Endothelial cell of umbilical vein (primary cell): Measurements from ENCODE around the gene FSD2. TPM values are rescaled to one million over a fixed set of nuclear protein-coding genes. Genes with fewer than 3 reads are reported as not detected.

Source experiments
- BruUV-seq: library from RNA; stranded (reverse); fragments of 400-500 nt; replicated peaks from 2 replicates; lab custom pipeline; 2021; lab: Mats Ljungman, UMichigan
- CTCF ChIA-PET: fragments of 300-600, 350-600 bp; sonication (Branson Sonifier 250); formaldehyde crosslinking; loops from one replicate; lab custom pipeline; 2021; ENCODE audit warnings: antibody characterized with exemption, inconsistent platforms; lab: Charles Lee
- POLR2A ChIA-PET: fragments of 300-600, 350-600 bp; sonication (Branson Sonifier 250); formaldehyde crosslinking; loops from one replicate; lab custom pipeline; 2021; ENCODE audit warnings: antibody characterized with exemption, inconsistent platforms; lab: Charles Lee
- DNase-seq: peaks from one replicate; pipeline ENCODE4 v3.0.0-alpha.2; 2011; ENCODE audit warnings: low read depth, low spot score
- FAIRE-seq: peaks from 2 replicates; lab custom pipeline; 2011; peaks lifted over from hg19 to GRCh38; lab: Jason Lieb, UNC
- H2AFZ ChIP-seq: 2 replicates; pipeline ENCODE4 v1.6.0; 2012; ENCODE audit warnings: low read depth, low read length, control low read depth, inconsistent platforms
- H3K27ac ChIP-seq: 2 replicates; pipeline ENCODE4 v1.5.1; 2011; ENCODE audit warnings: low read depth, mild to moderate bottlenecking, control low read depth, low read length, moderate library complexity; ENCODE audit not compliant: insufficient read depth
- H3K27me3 ChIP-seq, 2 experiments: 2 replicates each; pipeline versions ENCODE4 v1.6.0 to v1.6.1; 2011; ENCODE audit warnings: low read length in 2 of 2, mixed read lengths in 1 of 2; ENCODE audit not compliant: control insufficient read depth in 2 of 2, insufficient read depth in 2 of 2
- H3K36me3 ChIP-seq, 2 experiments: 2 replicates in 1 of 2; 3 replicates in 1 of 2; pipeline ENCODE4 v1.5.1; 2011; ENCODE audit warnings: low read length in 2 of 2, mild to moderate bottlenecking in 1 of 2, moderate library complexity in 1 of 2; ENCODE audit not compliant: control insufficient read depth in 2 of 2, insufficient read depth in 2 of 2; ENCODE audit errors: extremely low read depth in 1 of 2
- H3K4me1 ChIP-seq: 3 replicates; pipeline ENCODE4 v1.5.1; 2011; ENCODE audit warnings: mild to moderate bottlenecking, low read length; ENCODE audit not compliant: control insufficient read depth, insufficient read depth; ENCODE audit errors: extremely low read depth
- H3K4me2 ChIP-seq: 2 replicates; pipeline ENCODE4 v1.6.1; 2011; ENCODE audit warnings: low read length, control low read depth, mixed read lengths; ENCODE audit not compliant: insufficient read depth
- H3K4me3 ChIP-seq, 3 experiments: fragments of 200-600 bp in 1 of 3; sonication (generic), shearing (Covaris generic) in 1 of 3; replicated peaks in 1 of 3; 2 replicates each; pipeline ENCODE4 v1.5.1; 2011 to 2016; ENCODE audit warnings: control low read depth in 3 of 3, low read length in 3 of 3, mild to moderate bottlenecking in 2 of 3, inconsistent platforms in 1 of 3, low read depth in 1 of 3, moderate library complexity in 1 of 3; ENCODE audit not compliant: insufficient read depth in 1 of 3
- H3K79me2 ChIP-seq: 2 replicates; pipeline ENCODE4 v1.6.0; 2012; ENCODE audit warnings: low read length, inconsistent platforms; ENCODE audit not compliant: control insufficient read depth, insufficient read depth
- H3K9ac ChIP-seq: replicated peaks from 2 replicates; pipeline ENCODE3; 2011; ENCODE audit warnings: low read length, control low read depth; ENCODE audit not compliant: insufficient read depth; ENCODE audit errors: extremely low read depth
- H3K9me1 ChIP-seq: replicated peaks from 3 replicates; pipeline ENCODE4 v1.6.0; 2011; ENCODE audit warnings: mild to moderate bottlenecking, low read length; ENCODE audit not compliant: control insufficient read depth, insufficient read depth; ENCODE audit errors: extremely low read depth
- H3K9me3 ChIP-seq: replicated peaks from 2 replicates; pipeline ENCODE4 v1.5.1; 2012; ENCODE audit warnings: low read length, inconsistent platforms; ENCODE audit not compliant: control insufficient read depth, insufficient read depth
- H4K20me1 ChIP-seq: replicated peaks from 2 replicates; pipeline ENCODE3; 2011; ENCODE audit warnings: mild to moderate bottlenecking, low read length; ENCODE audit not compliant: control insufficient read depth, insufficient read depth; ENCODE audit errors: extremely low read depth
- EZH2 ChIP-seq: IDR thresholded peaks from 2 replicates; pipeline ENCODE4 v1.6.1; 2012; ENCODE audit warnings: borderline replicate concordance, low read depth, mild to moderate bottlenecking, moderate library complexity, low read length, inconsistent platforms; ENCODE audit not compliant: severe bottlenecking
- FOS ChIP-seq: IDR thresholded peaks from 2 replicates; pipeline ENCODE4 v1.6.1; 2011; ENCODE audit warnings: mild to moderate bottlenecking, low read length, moderate library complexity, borderline replicate concordance; ENCODE audit not compliant: insufficient read depth
- GATA2 ChIP-seq: IDR thresholded peaks from 2 replicates; pipeline ENCODE4 v1.7.0; 2011; ENCODE audit warnings: low read depth, mild to moderate bottlenecking, moderate library complexity, mixed read lengths, low read length; ENCODE audit not compliant: insufficient read length, insufficient read depth
- JUN ChIP-seq: IDR thresholded peaks from 2 replicates; pipeline ENCODE4 v1.6.1; 2011; ENCODE audit warnings: borderline replicate concordance, low read depth; ENCODE audit not compliant: insufficient read length, insufficient read depth
- MYC ChIP-seq: IDR thresholded peaks from one replicate; pipeline ENCODE4 v1.6.1; 2011; ENCODE audit warnings: mild to moderate bottlenecking, low read depth, low read length
- POLR2A ChIP-seq: IDR thresholded peaks from 2 replicates; pipeline ENCODE4 v1.6.1; 2012; ENCODE audit warnings: low read depth, mild to moderate bottlenecking, control low read depth, low read length
- POLR2AphosphoS5 ChIP-seq: IDR thresholded peaks from 2 replicates; pipeline ENCODE4 v1.6.1; 2012; ENCODE audit warnings: low read depth, mild to moderate bottlenecking, control low read depth, low read length, moderate library complexity; ENCODE audit not compliant: insufficient read depth
- dilution Hi-C: fragments of 300-500 bp; cut with MboI; formaldehyde crosslinking; loops from one replicate; pipeline ENCODE4 v1.15.0; 2019; ENCODE audit warnings: low sequenced_read_pairs; ENCODE audit not compliant: extremely low pct_ligation_motif_present
- intact Hi-C: fragments of 100-400 bp; cut with micrococcal nuclease; formaldehyde crosslinking; loops from one replicate; pipeline ENCODE4 v1.10.0; 2022
- polyA plus RNA-seq, 4 experiments: library from polyadenylated mRNA; depleted of rRNA in 3 of 4; stranded (reverse) in 3 of 4; unstranded in 1 of 4; fragments of >200 nt; gene quantifications; 2 replicates each; pipeline versions ENCODE4 v1.2.1 to v1.2.3, GENCODE V29; 2011 to 2012; ENCODE audit warnings: missing spikeins in 1 of 4
- total RNA-seq: library from RNA; stranded (reverse); gene quantifications from 2 replicates; pipeline ENCODE4 v1.2.3, GENCODE V29; 2021
- TF ChIP-seq, protein P1 (sequence below): IDR thresholded peaks from 2 replicates; pipeline ENCODE4 v1.6.1; 2011; ENCODE audit not compliant: insufficient read depth, insufficient read length
- TF ChIP-seq, protein P2 (sequence below), 2 donors: IDR thresholded peaks; 1 replicate in 1 of 2; 2 replicates in 1 of 2; pipeline ENCODE4 v1.5.1; 2011; ENCODE audit warnings: low read length in 2 of 2, mild to moderate bottlenecking in 2 of 2, moderate library complexity in 2 of 2, control low read depth in 1 of 2, inconsistent platforms in 1 of 2, low read depth in 1 of 2; ENCODE audit not compliant: insufficient read depth in 1 of 2; ENCODE audit errors: extremely low read depth in 1 of 2

FSD2 gene
- total and polyA plus RNA-seq, 2 donors (not counting 3 experiments of a cell fraction or from before 2014, with no cell fraction given) = not detected

DNA sequence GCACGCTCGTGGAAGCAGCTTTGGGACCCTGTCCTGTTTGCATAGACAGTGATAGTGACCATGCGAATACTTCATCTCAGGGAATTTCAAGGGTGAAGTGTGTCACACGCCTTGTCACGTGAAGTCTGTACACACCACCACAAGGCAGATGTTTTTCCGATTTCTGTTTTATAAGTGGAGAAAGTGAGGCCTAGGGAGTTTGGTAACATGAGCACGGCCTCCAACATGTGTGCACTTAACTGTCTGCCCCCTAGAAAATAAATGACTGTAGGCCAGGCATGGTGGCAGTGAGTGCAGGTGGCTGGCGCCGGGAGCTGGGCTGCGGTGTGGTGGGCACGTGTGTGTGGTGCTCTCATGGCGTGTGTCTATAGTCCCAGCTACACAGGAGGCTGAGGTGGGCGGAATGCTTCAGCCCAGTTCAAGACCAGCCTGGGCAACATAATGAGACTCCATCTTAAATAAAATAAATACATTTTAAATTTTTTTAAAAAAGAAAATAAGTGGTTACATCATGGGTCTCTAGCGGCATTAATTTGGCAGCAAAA, 45.5 kb upstream of the FSD2 start:
- no peak for DNase-seq
- H3K4me1 ChIP-seq = no peaks in the 10 kb centered on the region
- no peaks in the 10 kb centered on the region for H3K79me2 ChIP-seq
- no peaks in the 10 kb centered on the region for H3K9me3 ChIP-seq
- BruUV-seq = no TSS peak
- ChIA-PET CTCF (interaction anchor here (0.9 kb wide), 1 partner anchor 19 kb away, joined by 3 read pairs; no protein-coding TSS in a partner anchor), POLR2A (no interaction called here)
- no peak overlapping the region for H3K27ac ChIP-seq
- intact Hi-C loops = no loop called here
- no peaks in the 10 kb centered on the region for H3K36me3 ChIP-seq
- no peak overlapping the region for H3K9ac ChIP-seq
- dilution Hi-C loops = no loop called here
- no peak overlapping the region for H2AFZ ChIP-seq
- no peak for TF ChIP-seq MYC
- TF ChIP-seq EZH2 = no peak
- TF ChIP-seq POLR2AphosphoS5 = no peak
- TF ChIP-seq, protein P1, sequence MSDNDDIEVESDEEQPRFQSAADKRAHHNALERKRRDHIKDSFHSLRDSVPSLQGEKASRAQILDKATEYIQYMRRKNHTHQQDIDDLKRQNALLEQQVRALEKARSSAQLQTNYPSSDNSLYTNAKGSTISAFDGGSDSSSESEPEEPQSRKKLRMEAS = no peak
- TF ChIP-seq GATA2 = no peak
- no peak for TF ChIP-seq FOS
- no peak for TF ChIP-seq POLR2A
- no peak for TF ChIP-seq JUN
- TF ChIP-seq, protein P2, sequence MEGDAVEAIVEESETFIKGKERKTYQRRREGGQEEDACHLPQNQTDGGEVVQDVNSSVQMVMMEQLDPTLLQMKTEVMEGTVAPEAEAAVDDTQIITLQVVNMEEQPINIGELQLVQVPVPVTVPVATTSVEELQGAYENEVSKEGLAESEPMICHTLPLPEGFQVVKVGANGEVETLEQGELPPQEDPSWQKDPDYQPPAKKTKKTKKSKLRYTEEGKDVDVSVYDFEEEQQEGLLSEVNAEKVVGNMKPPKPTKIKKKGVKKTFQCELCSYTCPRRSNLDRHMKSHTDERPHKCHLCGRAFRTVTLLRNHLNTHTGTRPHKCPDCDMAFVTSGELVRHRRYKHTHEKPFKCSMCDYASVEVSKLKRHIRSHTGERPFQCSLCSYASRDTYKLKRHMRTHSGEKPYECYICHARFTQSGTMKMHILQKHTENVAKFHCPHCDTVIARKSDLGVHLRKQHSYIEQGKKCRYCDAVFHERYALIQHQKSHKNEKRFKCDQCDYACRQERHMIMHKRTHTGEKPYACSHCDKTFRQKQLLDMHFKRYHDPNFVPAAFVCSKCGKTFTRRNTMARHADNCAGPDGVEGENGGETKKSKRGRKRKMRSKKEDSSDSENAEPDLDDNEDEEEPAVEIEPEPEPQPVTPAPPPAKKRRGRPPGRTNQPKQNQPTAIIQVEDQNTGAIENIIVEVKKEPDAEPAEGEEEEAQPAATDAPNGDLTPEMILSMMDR (IDR thresholded peaks at IDR 0.05; ENCODE audit: extremely low read depth in 1 of 2, insufficient read depth in 1 of 2, low read depth in 1 of 2, low read length in 2 of 2) = no peak
- no peaks in the 10 kb centered on the region for H3K27me3 ChIP-seq
- no peak overlapping the region for H3K4me3 ChIP-seq
- FAIRE-seq = no peak
- no peaks in the 10 kb centered on the region for H4K20me1 ChIP-seq
- no peaks in the 10 kb centered on the region for H3K9me1 ChIP-seq
- H3K4me2 ChIP-seq = no peak overlapping the region
